HEK293 (cell line): ENCODE measurements around the gene ERAL1.

Source experiments
- CTCF ChIA-PET: fragments of 350-600 bp; formaldehyde crosslinking; extraction: SDS; loops from one replicate; lab custom pipeline; 2021; ENCODE audit warnings: antibody characterized with exemption; lab: Yijun Ruan, JAX
- POLR2A ChIA-PET: fragments of 300-600 bp; formaldehyde crosslinking; extraction: SDS; loops from one replicate; lab custom pipeline; 2020; ENCODE audit warnings: antibody characterized with exemption, inconsistent platforms; lab: Yijun Ruan, JAX
- H3K27ac ChIP-seq: fragments of 200-500 bp; sonication (Bioruptor generic); 2 replicates; pipeline ENCODE4 v1.5.1; 2014; ENCODE audit warnings: low read depth, low read length, control low read depth, inconsistent platforms; ENCODE audit errors: extremely low read depth
- H3K36me3 ChIP-seq, 2 experiments: fragments of 200-500 bp in 1 of 2; sonication (Bioruptor generic) in 1 of 2; 1 replicate in 1 of 2; 2 replicates in 1 of 2; pipeline ENCODE4 v1.5.1; 2014 to 2017; ENCODE audit warnings: inconsistent platforms in 2 of 2, low read length in 2 of 2; ENCODE audit not compliant: control insufficient read depth in 2 of 2, insufficient read depth in 1 of 2
- H3K4me1 ChIP-seq: fragments of 200-500 bp; sonication (Bioruptor generic); 2 replicates; pipeline ENCODE4 v1.5.1; 2014; ENCODE audit warnings: mild to moderate bottlenecking, low read length, inconsistent platforms; ENCODE audit not compliant: control insufficient read depth, insufficient read depth
- H3K4me3 ChIP-seq: 2 replicates; pipeline ENCODE4 v1.5.1; 2011; ENCODE audit warnings: low read depth, mild to moderate bottlenecking, control low read depth, low read length, moderate library complexity
- H3K9me3 ChIP-seq: fragments of 200-500 bp; sonication (Bioruptor generic); 2 replicates; pipeline ENCODE4 v1.5.1; 2014; ENCODE audit warnings: low read depth, low read length, inconsistent platforms; ENCODE audit not compliant: control insufficient read depth, insufficient read depth
- GLI4 ChIP-seq: fragments of 450-650 bp; formaldehyde crosslinking; IDR thresholded peaks from 2 replicates; pipeline ENCODE4 v1.5.1; 2016; ENCODE audit warnings: missing biosample characterization, missing genetic modification characterization
- HOXC10 ChIP-seq: sonication (generic); formaldehyde crosslinking; IDR thresholded peaks from 2 replicates; pipeline ENCODE4 v1.8.1; 2023; ENCODE audit warnings: mild to moderate bottlenecking, missing genetic modification reagents
- KLF1 ChIP-seq: fragments of 450-650 bp; formaldehyde crosslinking; IDR thresholded peaks from 2 replicates; pipeline ENCODE4 v1.5.1; 2016; ENCODE audit warnings: missing biosample characterization, missing genetic modification characterization
- KLF10 ChIP-seq: fragments of 450-650 bp; IDR thresholded peaks from 2 replicates; pipeline ENCODE4 v1.5.1; 2018; ENCODE audit warnings: missing biosample characterization, mild to moderate bottlenecking, missing genetic modification characterization
- ZEB2 ChIP-seq: fragments of 450-650 bp; formaldehyde crosslinking; IDR thresholded peaks from 2 replicates; pipeline ENCODE4 v1.5.1; 2016; ENCODE audit warnings: missing biosample characterization, missing genetic modification characterization
- ZFHX2 ChIP-seq: fragments of 450-650 bp; formaldehyde crosslinking; conservative IDR thresholded peaks from 2 replicates; pipeline ENCODE4 v1.5.1; 2016; ENCODE audit warnings: missing biosample characterization, missing genetic modification characterization
- ZIC2 ChIP-seq: fragments of 450-650 bp; formaldehyde crosslinking; IDR thresholded peaks from 2 replicates; pipeline ENCODE4 v1.5.1; 2016; ENCODE audit warnings: missing biosample characterization, missing genetic modification characterization
- ZNF214 ChIP-seq: fragments of 450-650 bp; formaldehyde crosslinking; IDR thresholded peaks from 2 replicates; pipeline ENCODE4 v1.5.1; 2017; ENCODE audit warnings: missing biosample characterization, mild to moderate bottlenecking, missing genetic modification characterization, borderline replicate concordance
- ZNF223 ChIP-seq: fragments of 450-650 bp; formaldehyde crosslinking; IDR thresholded peaks from 2 replicates; pipeline ENCODE4 v1.5.1; 2016; ENCODE audit warnings: missing biosample characterization, missing genetic modification characterization
- ZNF239 ChIP-seq: fragments of 450-650 bp; formaldehyde crosslinking; IDR thresholded peaks from 2 replicates; pipeline ENCODE4 v1.5.1; 2016; ENCODE audit warnings: missing biosample characterization, missing genetic modification characterization
- ZNF26 ChIP-seq: fragments of 450-650 bp; formaldehyde crosslinking; IDR thresholded peaks from 2 replicates; pipeline ENCODE4 v1.5.1; 2016; ENCODE audit warnings: missing biosample characterization, missing genetic modification characterization
- ZNF354C ChIP-seq: fragments of 450-650 bp; formaldehyde crosslinking; IDR thresholded peaks from 2 replicates; pipeline ENCODE4 v1.5.1; 2016; ENCODE audit warnings: missing biosample characterization, missing genetic modification characterization, low read depth, borderline replicate concordance
- ZNF391 ChIP-seq: fragments of 450-650 bp; formaldehyde crosslinking; IDR thresholded peaks from 2 replicates; pipeline ENCODE4 v1.5.1; 2016; ENCODE audit warnings: low read depth, missing biosample characterization, missing genetic modification characterization, borderline replicate concordance
- ZNF423 ChIP-seq: fragments of 450-650 bp; formaldehyde crosslinking; IDR thresholded peaks from 2 replicates; pipeline ENCODE4 v1.5.1; 2016; ENCODE audit warnings: missing biosample characterization, missing genetic modification characterization
- ZNF433 ChIP-seq: fragments of 450-650 bp; formaldehyde crosslinking; IDR thresholded peaks from 2 replicates; pipeline ENCODE4 v1.5.1; 2016; ENCODE audit warnings: missing biosample characterization, missing genetic modification characterization, low read depth
- ZNF488 ChIP-seq: fragments of 450-650 bp; formaldehyde crosslinking; IDR thresholded peaks from 2 replicates; pipeline ENCODE4 v1.5.1; 2016; ENCODE audit warnings: missing biosample characterization, missing genetic modification characterization
- ZNF558 ChIP-seq: fragments of 450-650 bp; formaldehyde crosslinking; IDR thresholded peaks from 2 replicates; pipeline ENCODE4 v1.5.1; 2016; ENCODE audit warnings: missing biosample characterization, missing genetic modification characterization
- ZNF560 ChIP-seq: fragments of 450-650 bp; formaldehyde crosslinking; IDR thresholded peaks from 2 replicates; pipeline ENCODE4 v1.5.1; 2017; ENCODE audit warnings: missing biosample characterization, missing genetic modification characterization, borderline replicate concordance
- ZNF600 ChIP-seq: fragments of 450-650 bp; formaldehyde crosslinking; IDR thresholded peaks from 2 replicates; pipeline ENCODE4 v1.5.1; 2016; ENCODE audit warnings: missing biosample characterization, missing genetic modification characterization
- ZNF660 ChIP-seq: fragments of 450-650 bp; IDR thresholded peaks from 2 replicates; pipeline ENCODE4 v1.5.1; 2018; ENCODE audit warnings: missing biosample characterization, mild to moderate bottlenecking, missing genetic modification characterization
- ZSCAN30 ChIP-seq: fragments of 450-650 bp; IDR thresholded peaks from 2 replicates; pipeline ENCODE4 v1.5.1; 2018; ENCODE audit warnings: missing biosample characterization, mild to moderate bottlenecking, missing genetic modification characterization, moderate library complexity
- TF ChIP-seq, protein P1 (sequence below): fragments of 450-650 bp; IDR thresholded peaks from 2 replicates; pipeline ENCODE4 v1.5.1; 2018; ENCODE audit warnings: missing biosample characterization, missing genetic modification characterization
- TF ChIP-seq, protein P2 (sequence below): fragments of 450-650 bp; formaldehyde crosslinking; IDR thresholded peaks from 2 replicates; pipeline ENCODE4 v1.5.1; 2016; ENCODE audit warnings: missing biosample characterization, missing genetic modification characterization
- TF ChIP-seq, protein P3 (sequence below): fragments of 450-650 bp; formaldehyde crosslinking; IDR thresholded peaks from 2 replicates; pipeline ENCODE4 v1.5.1; 2016; ENCODE audit warnings: missing biosample characterization, missing genetic modification characterization

Gene ERAL1

GRCh38 chr17:28900986-28901726 is 46.3 kb downstream of the ERAL1 start (continued):
- TF ChIP-seq, protein P1, sequence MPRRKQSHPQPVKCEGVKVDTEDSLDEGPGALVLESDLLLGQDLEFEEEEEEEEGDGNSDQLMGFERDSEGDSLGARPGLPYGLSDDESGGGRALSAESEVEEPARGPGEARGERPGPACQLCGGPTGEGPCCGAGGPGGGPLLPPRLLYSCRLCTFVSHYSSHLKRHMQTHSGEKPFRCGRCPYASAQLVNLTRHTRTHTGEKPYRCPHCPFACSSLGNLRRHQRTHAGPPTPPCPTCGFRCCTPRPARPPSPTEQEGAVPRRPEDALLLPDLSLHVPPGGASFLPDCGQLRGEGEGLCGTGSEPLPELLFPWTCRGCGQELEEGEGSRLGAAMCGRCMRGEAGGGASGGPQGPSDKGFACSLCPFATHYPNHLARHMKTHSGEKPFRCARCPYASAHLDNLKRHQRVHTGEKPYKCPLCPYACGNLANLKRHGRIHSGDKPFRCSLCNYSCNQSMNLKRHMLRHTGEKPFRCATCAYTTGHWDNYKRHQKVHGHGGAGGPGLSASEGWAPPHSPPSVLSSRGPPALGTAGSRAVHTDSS (tag by site-specific recombination) = no peak
- TF ChIP-seq ZNF600 (tag by site-specific recombination) = no peak
- TF ChIP-seq, protein P2, sequence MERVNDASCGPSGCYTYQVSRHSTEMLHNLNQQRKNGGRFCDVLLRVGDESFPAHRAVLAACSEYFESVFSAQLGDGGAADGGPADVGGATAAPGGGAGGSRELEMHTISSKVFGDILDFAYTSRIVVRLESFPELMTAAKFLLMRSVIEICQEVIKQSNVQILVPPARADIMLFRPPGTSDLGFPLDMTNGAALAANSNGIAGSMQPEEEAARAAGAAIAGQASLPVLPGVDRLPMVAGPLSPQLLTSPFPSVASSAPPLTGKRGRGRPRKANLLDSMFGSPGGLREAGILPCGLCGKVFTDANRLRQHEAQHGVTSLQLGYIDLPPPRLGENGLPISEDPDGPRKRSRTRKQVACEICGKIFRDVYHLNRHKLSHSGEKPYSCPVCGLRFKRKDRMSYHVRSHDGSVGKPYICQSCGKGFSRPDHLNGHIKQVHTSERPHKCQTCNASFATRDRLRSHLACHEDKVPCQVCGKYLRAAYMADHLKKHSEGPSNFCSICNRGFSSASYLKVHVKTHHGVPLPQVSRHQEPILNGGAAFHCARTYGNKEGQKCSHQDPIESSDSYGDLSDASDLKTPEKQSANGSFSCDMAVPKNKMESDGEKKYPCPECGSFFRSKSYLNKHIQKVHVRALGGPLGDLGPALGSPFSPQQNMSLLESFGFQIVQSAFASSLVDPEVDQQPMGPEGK (tag by site-specific recombination) = 0 out of 2 replicates have a peak, but pooled peaks have one; percentile 7

DNA sequence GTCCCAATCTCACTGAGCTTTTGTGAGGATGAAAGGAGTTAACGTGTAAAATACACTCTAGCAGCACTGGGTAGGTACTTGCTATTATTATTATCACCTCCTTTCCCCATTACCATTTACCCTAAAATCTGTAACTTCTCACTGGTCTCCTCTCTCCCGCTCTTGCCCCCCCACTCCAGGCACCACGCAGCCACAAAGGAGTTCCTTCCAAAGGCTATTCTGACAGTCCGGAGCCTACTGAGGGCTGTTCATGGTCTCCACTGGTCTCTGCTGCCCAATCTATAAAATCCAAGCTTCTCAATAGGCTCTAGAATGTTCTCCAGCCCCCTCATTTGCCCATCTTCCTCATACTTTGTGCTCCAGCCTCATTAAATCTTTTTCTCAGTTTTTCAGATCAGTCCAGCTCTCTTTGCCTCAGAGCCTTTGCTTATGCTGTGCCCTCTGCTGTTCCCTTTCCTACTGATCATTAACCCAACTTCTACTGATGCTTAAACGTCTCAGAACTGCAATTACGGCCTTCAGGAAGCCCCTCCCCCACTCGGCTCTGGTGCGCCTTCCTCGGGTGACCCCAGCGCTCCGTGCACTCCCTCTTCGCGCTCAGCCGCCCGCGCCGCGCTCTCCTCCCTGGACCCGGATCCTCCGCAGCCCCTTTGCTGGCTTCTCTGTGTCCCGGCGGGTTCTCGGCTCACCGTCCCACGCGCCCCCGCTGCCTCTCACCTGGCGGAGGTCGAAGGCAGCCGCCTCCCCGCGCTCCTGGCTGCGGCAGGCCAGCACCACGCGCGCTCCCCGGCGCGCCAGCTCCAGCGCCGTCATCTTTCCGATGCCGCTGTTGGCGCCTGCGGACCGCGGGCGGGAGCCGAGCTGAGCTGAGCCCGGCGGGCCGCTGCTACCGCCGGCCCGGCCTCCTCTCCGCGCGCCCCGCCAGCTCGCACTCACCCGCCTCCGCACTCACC is 47.3 kb downstream of the ERAL1 start:
- Histone ChIP-seq H3K27ac (peak overlapping the region; percentile 77), H3K9me3 (no peaks in the 10 kb centered on the region), H3K36me3 (peaks cover 3 to 37% of the 10 kb centered on the region in 2 experiments; a peak in 1 of 3 replicates), H3K4me1 (peaks cover 4% of the 10 kb centered on the region; the same call in 1 of the 2 replicates), H3K4me3 (peak overlapping the region; percentile 65)
- ChIA-PET CTCF (interaction anchor here (0.5 to 18.6 kb wide), 23 partner anchors 10 to 395 kb away, joined by 3 to 142 read pairs (median 4); partner anchors contain the start of genes NEK8, PHF12 and TLCD1), POLR2A (interaction anchor here (0.5 to 2.1 kb wide), 10 partner anchors 10 to 183 kb away, joined by 3 to 9 read pairs (median 4); partner anchors contain the start of genes FAM222B, PHF12, RPL23A and TLCD1)
- no peak for TF ChIP-seq ZNF488
- no peak for TF ChIP-seq ZNF433 (tag by site-specific recombination)
- no peak for TF ChIP-seq ZNF223 (tag by site-specific recombination)
- no peak for TF ChIP-seq ZNF239 (tag by site-specific recombination)
- TF ChIP-seq, protein P2 (tag by site-specific recombination) = peak; percentile 68; the same call in 1 of the 2 replicates
- peak; percentile 32 for TF ChIP-seq ZIC2 (tag by site-specific recombination)
- TF ChIP-seq ZFHX2 (tag by site-specific recombination) = peak; percentile 35
- peak; percentile 36; the same call in 1 of the 2 replicates for TF ChIP-seq ZNF423 (tag by site-specific recombination)
- peak; percentile 67 for TF ChIP-seq ZEB2 (tag by site-specific recombination)
- TF ChIP-seq ZNF354C = no peak
- TF ChIP-seq, protein P3, sequence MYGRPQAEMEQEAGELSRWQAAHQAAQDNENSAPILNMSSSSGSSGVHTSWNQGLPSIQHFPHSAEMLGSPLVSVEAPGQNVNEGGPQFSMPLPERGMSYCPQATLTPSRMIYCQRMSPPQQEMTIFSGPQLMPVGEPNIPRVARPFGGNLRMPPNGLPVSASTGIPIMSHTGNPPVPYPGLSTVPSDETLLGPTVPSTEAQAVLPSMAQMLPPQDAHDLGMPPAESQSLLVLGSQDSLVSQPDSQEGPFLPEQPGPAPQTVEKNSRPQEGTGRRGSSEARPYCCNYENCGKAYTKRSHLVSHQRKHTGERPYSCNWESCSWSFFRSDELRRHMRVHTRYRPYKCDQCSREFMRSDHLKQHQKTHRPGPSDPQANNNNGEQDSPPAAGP (tag by site-specific recombination) = peak; percentile 49
- no peak for TF ChIP-seq ZNF560
- no peak for TF ChIP-seq ZNF26 (tag by site-specific recombination)
- TF ChIP-seq ZNF391 = no peak; the same call in 1 of the 2 replicates
- TF ChIP-seq GLI4 = no peak
- no peak for TF ChIP-seq ZSCAN30
- TF ChIP-seq HOXC10 (CRISPR knock-in tag) = no peak; the same call in 1 of the 2 replicates
- no peak for TF ChIP-seq ZNF660
- no peak for TF ChIP-seq ZNF214 (tag by site-specific recombination)
- TF ChIP-seq KLF1 (tag by site-specific recombination) = no peak
- TF ChIP-seq KLF10 = no peak
- TF ChIP-seq ZNF558 (tag by site-specific recombination) = no peak
